Mucosa of descending colon (tissue), 3 donors: ENCODE results near the gene ODF2L. TPM values are rescaled to one million over a fixed set of nuclear protein-coding genes. Genes with fewer than 3 reads are reported as not detected.

Experiments
- ATAC-seq: fragments of 200-7000 bp; cut with Tn5 transposase; one replicate; pipeline ENCODE4 v1.9.1; 2020; ENCODE audit warnings: mild to moderate bottlenecking, moderate library complexity
- DNase-seq, 3 donors: peaks; one replicate each; pipeline ENCODE4 v3.0.0-alpha.2; 2020
- H3K36me3 ChIP-seq: fragments of 200-600 bp; one replicate; pipeline ENCODE4 v1.8.0; 2021; ENCODE audit warnings: low read depth, mild to moderate bottlenecking
- H3K4me1 ChIP-seq: fragments of 200-600 bp; one replicate; pipeline ENCODE4 v1.8.0; 2021; ENCODE audit warnings: low read depth, mild to moderate bottlenecking
- H3K4me3 ChIP-seq: fragments of 200-600 bp; one replicate; pipeline ENCODE4 v1.8.0; 2021; ENCODE audit warnings: mild to moderate bottlenecking
- H3K9me3 ChIP-seq: fragments of 200-600 bp; one replicate; pipeline ENCODE4 v1.8.0; 2021; ENCODE audit warnings: mild to moderate bottlenecking
- intact Hi-C, 2 donors: fragments of 100-400 bp; cut with DNase I in 1 of 2; cut with micrococcal nuclease in 1 of 2; formaldehyde crosslinking; loops; one replicate each; pipeline versions ENCODE4 v1.11.0 to v1.11.1; 2022; cut with DNase I, micrococcal nuclease
- total RNA-seq, 3 donors: library from RNA; stranded (reverse); fragmentation: NEBNext Ultra II Directional in 2 of 3; extraction: Animal tissue kit (Norgen Biotek cat#: 25700) in 2 of 3; gene quantifications; one replicate each; pipeline versions ENCODE4 v1.2.1 to v1.2.4, GENCODE V29; 2021 to 2023
- TF ChIP-seq, protein P1 (sequence below): fragments of 200-600 bp; IDR thresholded peaks from one replicate; pipeline ENCODE4 v1.8.0; 2022; ENCODE audit warnings: antibody characterized with exemption, mild to moderate bottlenecking
- donor health status: DM: no; HTN: no; CAD: no; lungs with moderate emphysema.
- donor health status: DM: no; HTN: no; CAD: no.
- donor health status: DM: no; HTN: yes; CAD: no.

ODF2L gene
- total RNA-seq, 3 donors from 2014 or later, result 23.1 to 41.9 (median 40.8) TPM

DNA sequence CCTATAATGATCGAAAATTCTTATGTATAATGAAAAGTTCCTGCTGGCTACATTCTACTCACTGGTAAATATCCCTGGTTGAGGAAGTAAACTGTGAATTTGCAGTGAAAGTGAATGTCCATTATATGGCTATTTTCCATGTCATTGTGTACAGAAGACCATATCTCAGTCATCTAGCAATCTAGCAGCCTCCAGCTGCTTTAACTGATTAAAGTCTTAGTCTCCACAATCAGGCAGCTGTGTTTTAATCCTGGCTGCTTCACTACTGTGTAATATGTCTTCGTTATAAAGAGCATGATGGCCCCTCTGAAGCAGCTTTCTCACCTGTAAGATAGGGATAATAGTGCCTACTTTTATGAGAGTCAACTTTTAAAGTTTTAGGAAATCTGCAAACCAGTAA is 39.2 kb upstream of the ODF2L start:
- ATAC-seq (peak; percentile 71), DNase-seq (no peak)
- Histone ChIP-seq H3K4me3 (no peak overlapping the region), H3K36me3 (no peaks in the 10 kb centered on the region), H3K4me1 (no peaks in the 10 kb centered on the region), H3K9me3 (no peaks in the 10 kb centered on the region)
- TF ChIP-seq, protein P1, sequence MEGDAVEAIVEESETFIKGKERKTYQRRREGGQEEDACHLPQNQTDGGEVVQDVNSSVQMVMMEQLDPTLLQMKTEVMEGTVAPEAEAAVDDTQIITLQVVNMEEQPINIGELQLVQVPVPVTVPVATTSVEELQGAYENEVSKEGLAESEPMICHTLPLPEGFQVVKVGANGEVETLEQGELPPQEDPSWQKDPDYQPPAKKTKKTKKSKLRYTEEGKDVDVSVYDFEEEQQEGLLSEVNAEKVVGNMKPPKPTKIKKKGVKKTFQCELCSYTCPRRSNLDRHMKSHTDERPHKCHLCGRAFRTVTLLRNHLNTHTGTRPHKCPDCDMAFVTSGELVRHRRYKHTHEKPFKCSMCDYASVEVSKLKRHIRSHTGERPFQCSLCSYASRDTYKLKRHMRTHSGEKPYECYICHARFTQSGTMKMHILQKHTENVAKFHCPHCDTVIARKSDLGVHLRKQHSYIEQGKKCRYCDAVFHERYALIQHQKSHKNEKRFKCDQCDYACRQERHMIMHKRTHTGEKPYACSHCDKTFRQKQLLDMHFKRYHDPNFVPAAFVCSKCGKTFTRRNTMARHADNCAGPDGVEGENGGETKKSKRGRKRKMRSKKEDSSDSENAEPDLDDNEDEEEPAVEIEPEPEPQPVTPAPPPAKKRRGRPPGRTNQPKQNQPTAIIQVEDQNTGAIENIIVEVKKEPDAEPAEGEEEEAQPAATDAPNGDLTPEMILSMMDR, result no peak
- intact Hi-C loops, result no loop called here

DNA sequence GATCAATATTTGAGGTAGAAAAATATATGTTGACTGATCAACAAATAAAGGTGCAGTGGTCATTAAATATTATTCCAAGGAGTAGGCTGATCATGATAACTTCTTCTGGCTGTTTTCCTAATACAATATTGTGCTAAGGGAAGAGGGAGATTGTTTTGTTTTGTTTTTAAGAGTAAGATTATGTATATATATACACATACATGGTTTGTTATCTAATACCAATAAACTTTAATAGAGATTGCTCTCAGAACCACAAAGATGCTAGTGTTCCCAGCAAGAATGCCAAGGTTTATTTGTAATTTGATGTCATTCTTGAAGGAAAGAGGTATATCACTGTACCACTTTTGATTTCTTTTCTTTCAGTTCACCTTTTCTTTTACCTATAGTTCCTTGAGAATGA is 37.9 kb upstream of the ODF2L start:
- TF ChIP-seq, protein P1, result no peak
- intact Hi-C loops, result no loop called here
- no peaks in the 10 kb centered on the region for H3K36me3 ChIP-seq
- no peak for ATAC-seq
- no peaks in the 10 kb centered on the region for H3K9me3 ChIP-seq
- no peaks in the 10 kb centered on the region for H3K4me1 ChIP-seq
- no peak for DNase-seq
- H3K4me3 ChIP-seq, result no peak overlapping the region

DNA sequence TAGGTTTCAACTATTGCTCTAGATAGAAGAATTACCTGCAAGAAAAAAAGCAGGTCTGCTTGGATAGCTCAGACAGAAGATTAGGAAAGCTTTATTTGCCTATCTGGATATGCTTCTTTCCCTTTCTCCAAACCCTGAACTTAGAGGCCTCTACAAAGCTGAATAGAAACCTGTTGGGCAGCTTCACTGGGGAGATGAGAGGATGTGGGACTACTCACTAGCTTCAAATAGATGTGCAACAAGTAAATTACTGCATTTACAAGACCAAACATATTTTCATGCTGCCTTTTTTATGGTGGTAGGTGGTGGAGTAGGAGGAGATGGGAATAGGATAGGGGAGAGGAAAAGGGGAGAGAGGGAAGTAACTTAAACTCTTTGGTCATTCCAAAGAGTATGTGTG is 34.3 kb upstream of the ODF2L start:
- TF ChIP-seq, protein P1, result no peak
- no peaks in the 10 kb centered on the region for H3K36me3 ChIP-seq
- peaks cover 5% of the 10 kb centered on the region for H3K4me1 ChIP-seq
- intact Hi-C loops, result no loop called here
- no peak overlapping the region for H3K4me3 ChIP-seq
- no peaks in the 10 kb centered on the region for H3K9me3 ChIP-seq
- ATAC-seq (peak; percentile 46), DNase-seq (no peak)

DNA sequence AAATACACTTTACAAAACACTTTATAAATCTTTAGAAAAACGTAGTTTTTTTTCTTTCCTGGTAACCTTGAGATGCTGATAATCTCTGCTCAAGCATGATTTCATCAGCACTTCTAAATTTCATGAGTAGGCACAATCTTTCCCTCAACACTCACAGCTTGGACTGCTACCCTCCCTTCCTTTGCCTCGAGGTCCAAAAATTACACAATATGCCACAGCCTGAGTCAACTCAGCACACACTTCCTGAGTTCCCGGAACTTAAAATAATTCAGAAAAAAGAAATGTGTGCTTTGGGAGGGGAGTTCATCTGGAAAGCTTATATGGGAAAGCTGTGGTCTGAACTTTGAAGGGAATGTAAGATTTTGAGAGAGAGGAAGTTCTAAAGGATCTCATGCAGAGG is 33.7 kb upstream of the ODF2L start:
- H3K4me3 ChIP-seq, result no peak overlapping the region
- ATAC-seq, result peak; percentile 86
- peaks cover 5% of the 10 kb centered on the region for H3K4me1 ChIP-seq
- no peaks in the 10 kb centered on the region for H3K9me3 ChIP-seq
- peak in 1 of 3 donors; percentile 30 for DNase-seq
- intact Hi-C loops, result no loop called here
- TF ChIP-seq, protein P1, result no peak
- H3K36me3 ChIP-seq, result no peaks in the 10 kb centered on the region

DNA sequence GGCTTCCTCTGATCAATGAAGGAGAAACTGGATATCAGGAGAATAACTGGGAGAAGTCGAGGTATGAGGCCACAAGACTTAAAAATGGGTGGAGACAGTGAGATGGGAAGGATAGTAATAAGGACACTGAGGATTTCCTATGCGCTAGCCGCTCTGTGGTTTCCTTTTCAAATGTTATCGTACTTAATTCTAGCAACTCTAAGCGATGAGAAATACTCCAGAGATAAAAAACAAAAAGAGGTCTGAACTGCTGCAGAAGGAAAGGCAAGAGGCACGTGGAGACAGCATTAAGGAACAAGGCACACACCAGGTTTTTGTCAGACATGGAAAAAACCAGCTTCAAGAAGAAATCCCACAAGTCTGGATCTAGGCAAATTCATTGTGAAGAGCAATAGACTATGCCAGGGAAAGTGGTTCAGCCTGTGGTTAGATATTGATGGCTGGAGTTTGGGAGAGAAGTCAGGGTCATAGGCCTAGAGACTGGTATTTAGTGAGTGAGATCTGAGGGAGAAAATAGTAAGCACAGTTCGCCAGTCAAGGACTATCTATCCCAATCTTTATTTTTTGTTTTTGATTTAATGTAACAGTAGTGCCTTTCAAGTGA is 33.1 kb upstream of the ODF2L start:
- Histone ChIP-seq H3K4me1 (peaks cover 5% of the 10 kb centered on the region), H3K4me3 (no peak overlapping the region), H3K9me3 (no peaks in the 10 kb centered on the region), H3K36me3 (no peaks in the 10 kb centered on the region)
- TF ChIP-seq, protein P1, result no peak
- intact Hi-C loops, result no loop called here
- no peak for ATAC-seq
- DNase-seq, result no peak

DNA sequence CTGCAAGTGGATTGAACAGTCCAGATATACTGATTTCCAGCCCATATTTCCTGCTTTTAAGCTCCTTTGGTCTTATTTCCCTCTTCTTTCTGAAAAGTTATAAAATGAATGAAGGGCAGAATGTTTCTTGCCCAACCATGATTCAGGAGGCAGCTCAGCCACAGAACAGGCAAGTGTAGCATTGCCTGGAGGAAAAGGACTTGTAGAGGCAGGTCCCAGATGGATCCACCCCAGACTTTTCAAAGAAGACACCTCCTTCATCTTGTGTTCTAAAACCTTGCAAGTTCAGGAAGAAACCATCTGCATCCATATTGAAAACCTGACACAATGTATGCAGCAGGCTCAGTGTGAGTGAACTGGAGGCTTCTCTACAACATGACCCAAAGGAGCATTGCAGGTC is 27.8 kb upstream of the ODF2L start, which contains the start of gene CLCA2:
Gene CLCA2, plus strand, starts transcription at position 299 of the 400 bp plus-strand sequence. Its CDS starts 77 bp downstream, at position 376.
- H3K36me3 ChIP-seq, result no peaks in the 10 kb centered on the region
- no peak within 1 kb of the TSS for H3K4me3 ChIP-seq
- intact Hi-C loops, result no loop called here
- ATAC-seq (no peak), DNase-seq (no peak)
- H3K4me1 ChIP-seq, result peaks cover 5% of the 10 kb centered on the region
- TF ChIP-seq, protein P1, result no peak
- no peaks in the 10 kb centered on the region for H3K9me3 ChIP-seq
